Endothelial cell of umbilical vein (primary cell): Measurements from ENCODE around the gene SLC38A10. TPM values are rescaled to one million over a fixed set of nuclear protein-coding genes. Genes with fewer than 3 reads are reported as not detected.

Experiments used
- BruUV-seq: library from RNA; stranded (reverse); fragments of 400-500 nt; replicated peaks from 2 replicates; lab custom pipeline; 2021; lab: Mats Ljungman, UMichigan
- CTCF ChIA-PET: fragments of 300-600, 350-600 bp; sonication (Branson Sonifier 250); formaldehyde crosslinking; loops from one replicate; lab custom pipeline; 2021; ENCODE audit warnings: antibody characterized with exemption, inconsistent platforms; lab: Charles Lee
- POLR2A ChIA-PET: fragments of 300-600, 350-600 bp; sonication (Branson Sonifier 250); formaldehyde crosslinking; loops from one replicate; lab custom pipeline; 2021; ENCODE audit warnings: antibody characterized with exemption, inconsistent platforms; lab: Charles Lee
- DNase-seq: peaks from one replicate; pipeline ENCODE4 v3.0.0-alpha.2; 2011; ENCODE audit warnings: low read depth, low spot score
- FAIRE-seq: peaks from 2 replicates; lab custom pipeline; 2011; peaks lifted over from hg19 to GRCh38; lab: Jason Lieb, UNC
- H2AFZ ChIP-seq: 2 replicates; pipeline ENCODE4 v1.6.0; 2012; ENCODE audit warnings: low read depth, low read length, control low read depth, inconsistent platforms
- H3K27ac ChIP-seq: 2 replicates; pipeline ENCODE4 v1.5.1; 2011; ENCODE audit warnings: low read depth, mild to moderate bottlenecking, control low read depth, low read length, moderate library complexity; ENCODE audit not compliant: insufficient read depth
- H3K27me3 ChIP-seq, 2 experiments: 2 replicates each; pipeline versions ENCODE4 v1.6.0 to v1.6.1; 2011; ENCODE audit warnings: low read length in 2 of 2, mixed read lengths in 1 of 2; ENCODE audit not compliant: control insufficient read depth in 2 of 2, insufficient read depth in 2 of 2
- H3K36me3 ChIP-seq, 2 experiments: 2 replicates in 1 of 2; 3 replicates in 1 of 2; pipeline ENCODE4 v1.5.1; 2011; ENCODE audit warnings: low read length in 2 of 2, mild to moderate bottlenecking in 1 of 2, moderate library complexity in 1 of 2; ENCODE audit not compliant: control insufficient read depth in 2 of 2, insufficient read depth in 2 of 2; ENCODE audit errors: extremely low read depth in 1 of 2
- H3K4me1 ChIP-seq: 3 replicates; pipeline ENCODE4 v1.5.1; 2011; ENCODE audit warnings: mild to moderate bottlenecking, low read length; ENCODE audit not compliant: control insufficient read depth, insufficient read depth; ENCODE audit errors: extremely low read depth
- H3K4me2 ChIP-seq: 2 replicates; pipeline ENCODE4 v1.6.1; 2011; ENCODE audit warnings: low read length, control low read depth, mixed read lengths; ENCODE audit not compliant: insufficient read depth
- H3K4me3 ChIP-seq, 3 experiments: fragments of 200-600 bp in 1 of 3; sonication (generic), shearing (Covaris generic) in 1 of 3; replicated peaks in 1 of 3; 2 replicates each; pipeline ENCODE4 v1.5.1; 2011 to 2016; ENCODE audit warnings: control low read depth in 3 of 3, low read length in 3 of 3, mild to moderate bottlenecking in 2 of 3, inconsistent platforms in 1 of 3, low read depth in 1 of 3, moderate library complexity in 1 of 3; ENCODE audit not compliant: insufficient read depth in 1 of 3
- H3K79me2 ChIP-seq: 2 replicates; pipeline ENCODE4 v1.6.0; 2012; ENCODE audit warnings: low read length, inconsistent platforms; ENCODE audit not compliant: control insufficient read depth, insufficient read depth
- H3K9ac ChIP-seq: replicated peaks from 2 replicates; pipeline ENCODE3; 2011; ENCODE audit warnings: low read length, control low read depth; ENCODE audit not compliant: insufficient read depth; ENCODE audit errors: extremely low read depth
- H3K9me1 ChIP-seq: replicated peaks from 3 replicates; pipeline ENCODE4 v1.6.0; 2011; ENCODE audit warnings: mild to moderate bottlenecking, low read length; ENCODE audit not compliant: control insufficient read depth, insufficient read depth; ENCODE audit errors: extremely low read depth
- H3K9me3 ChIP-seq: replicated peaks from 2 replicates; pipeline ENCODE4 v1.5.1; 2012; ENCODE audit warnings: low read length, inconsistent platforms; ENCODE audit not compliant: control insufficient read depth, insufficient read depth
- H4K20me1 ChIP-seq: replicated peaks from 2 replicates; pipeline ENCODE3; 2011; ENCODE audit warnings: mild to moderate bottlenecking, low read length; ENCODE audit not compliant: control insufficient read depth, insufficient read depth; ENCODE audit errors: extremely low read depth
- EZH2 ChIP-seq: IDR thresholded peaks from 2 replicates; pipeline ENCODE4 v1.6.1; 2012; ENCODE audit warnings: borderline replicate concordance, low read depth, mild to moderate bottlenecking, moderate library complexity, low read length, inconsistent platforms; ENCODE audit not compliant: severe bottlenecking
- FOS ChIP-seq: IDR thresholded peaks from 2 replicates; pipeline ENCODE4 v1.6.1; 2011; ENCODE audit warnings: mild to moderate bottlenecking, low read length, moderate library complexity, borderline replicate concordance; ENCODE audit not compliant: insufficient read depth
- GATA2 ChIP-seq: IDR thresholded peaks from 2 replicates; pipeline ENCODE4 v1.7.0; 2011; ENCODE audit warnings: low read depth, mild to moderate bottlenecking, moderate library complexity, mixed read lengths, low read length; ENCODE audit not compliant: insufficient read length, insufficient read depth
- JUN ChIP-seq: IDR thresholded peaks from 2 replicates; pipeline ENCODE4 v1.6.1; 2011; ENCODE audit warnings: borderline replicate concordance, low read depth; ENCODE audit not compliant: insufficient read length, insufficient read depth
- MAX ChIP-seq: IDR thresholded peaks from 2 replicates; pipeline ENCODE4 v1.6.1; 2011; ENCODE audit not compliant: insufficient read depth, insufficient read length
- MYC ChIP-seq: IDR thresholded peaks from one replicate; pipeline ENCODE4 v1.6.1; 2011; ENCODE audit warnings: mild to moderate bottlenecking, low read depth, low read length
- POLR2A ChIP-seq: IDR thresholded peaks from 2 replicates; pipeline ENCODE4 v1.6.1; 2012; ENCODE audit warnings: low read depth, mild to moderate bottlenecking, control low read depth, low read length
- POLR2AphosphoS5 ChIP-seq: IDR thresholded peaks from 2 replicates; pipeline ENCODE4 v1.6.1; 2012; ENCODE audit warnings: low read depth, mild to moderate bottlenecking, control low read depth, low read length, moderate library complexity; ENCODE audit not compliant: insufficient read depth
- dilution Hi-C: fragments of 300-500 bp; cut with MboI; formaldehyde crosslinking; loops from one replicate; pipeline ENCODE4 v1.15.0; 2019; ENCODE audit warnings: low sequenced_read_pairs; ENCODE audit not compliant: extremely low pct_ligation_motif_present
- intact Hi-C: fragments of 100-400 bp; cut with micrococcal nuclease; formaldehyde crosslinking; loops from one replicate; pipeline ENCODE4 v1.10.0; 2022
- polyA plus RNA-seq, 4 experiments: library from polyadenylated mRNA; depleted of rRNA in 3 of 4; stranded (reverse) in 3 of 4; unstranded in 1 of 4; fragments of >200 nt; gene quantifications; 2 replicates each; pipeline versions ENCODE4 v1.2.1 to v1.2.3, GENCODE V29; 2011 to 2012; ENCODE audit warnings: missing spikeins in 1 of 4
- total RNA-seq: library from RNA; stranded (reverse); gene quantifications from 2 replicates; pipeline ENCODE4 v1.2.3, GENCODE V29; 2021
- TF ChIP-seq, protein P1 (sequence below), 2 donors: IDR thresholded peaks; 1 replicate in 1 of 2; 2 replicates in 1 of 2; pipeline ENCODE4 v1.5.1; 2011; ENCODE audit warnings: low read length in 2 of 2, mild to moderate bottlenecking in 2 of 2, moderate library complexity in 2 of 2, control low read depth in 1 of 2, inconsistent platforms in 1 of 2, low read depth in 1 of 2; ENCODE audit not compliant: insufficient read depth in 1 of 2; ENCODE audit errors: extremely low read depth in 1 of 2

SLC38A10 gene
- total and polyA plus RNA-seq, 2 donors (not counting 3 experiments of a cell fraction or from before 2014, with no cell fraction given) = 72.7 to 113 TPM

DNA sequence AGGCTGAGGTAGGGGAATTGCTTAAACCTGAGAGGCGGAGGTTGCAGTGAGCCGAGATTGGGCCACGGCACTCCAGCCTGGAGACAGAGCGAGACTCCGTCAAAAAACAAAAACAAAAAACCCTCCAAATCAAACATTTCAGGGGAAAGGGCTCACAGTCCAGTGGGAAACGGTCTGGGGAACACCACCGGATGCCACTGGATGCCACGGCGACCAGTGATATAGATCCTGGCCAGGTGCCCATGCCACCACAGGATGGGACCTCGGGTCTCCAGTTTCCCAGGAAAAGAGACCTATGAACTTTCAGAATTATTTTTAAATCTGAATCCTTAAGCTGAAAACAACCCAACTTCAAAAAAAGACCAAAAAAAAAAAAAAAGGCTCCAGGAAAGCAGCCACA lies 84.6 kb downstream of the SLC38A10 start:
- Histone ChIP-seq H3K9ac (no peak overlapping the region), H3K79me2 (no peaks in the 10 kb centered on the region), H3K9me1 (no peaks in the 10 kb centered on the region), H3K27ac (no peak overlapping the region), H3K9me3 (no peaks in the 10 kb centered on the region), H3K4me3 (no peak overlapping the region), H2AFZ (no peak overlapping the region), H3K4me1 (peaks cover 6% of the 10 kb centered on the region), H3K4me2 (peak overlapping the region; percentile 21), H3K36me3 (peaks cover 0 to 4% of the 10 kb centered on the region in 2 experiments), H3K27me3 (no peaks in the 10 kb centered on the region), H4K20me1 (no peaks in the 10 kb centered on the region)
- intact Hi-C loops (no loop called here), dilution Hi-C loops (no loop called here)
- FAIRE-seq (peak; percentile 68), DNase-seq (peak; percentile 55)
- POLR2A ChIA-PET = no interaction called here
- BruUV-seq = no TSS peak
- CTCF ChIA-PET = interaction anchor here (1.0 kb wide), 2 partner anchors 10 to 68 kb away, joined by 4 to 5 read pairs; no protein-coding TSS in a partner anchor
- no peak for TF ChIP-seq MAX
- no peak for TF ChIP-seq POLR2A
- TF ChIP-seq GATA2 = no peak
- TF ChIP-seq EZH2 = no peak
- TF ChIP-seq, protein P1, sequence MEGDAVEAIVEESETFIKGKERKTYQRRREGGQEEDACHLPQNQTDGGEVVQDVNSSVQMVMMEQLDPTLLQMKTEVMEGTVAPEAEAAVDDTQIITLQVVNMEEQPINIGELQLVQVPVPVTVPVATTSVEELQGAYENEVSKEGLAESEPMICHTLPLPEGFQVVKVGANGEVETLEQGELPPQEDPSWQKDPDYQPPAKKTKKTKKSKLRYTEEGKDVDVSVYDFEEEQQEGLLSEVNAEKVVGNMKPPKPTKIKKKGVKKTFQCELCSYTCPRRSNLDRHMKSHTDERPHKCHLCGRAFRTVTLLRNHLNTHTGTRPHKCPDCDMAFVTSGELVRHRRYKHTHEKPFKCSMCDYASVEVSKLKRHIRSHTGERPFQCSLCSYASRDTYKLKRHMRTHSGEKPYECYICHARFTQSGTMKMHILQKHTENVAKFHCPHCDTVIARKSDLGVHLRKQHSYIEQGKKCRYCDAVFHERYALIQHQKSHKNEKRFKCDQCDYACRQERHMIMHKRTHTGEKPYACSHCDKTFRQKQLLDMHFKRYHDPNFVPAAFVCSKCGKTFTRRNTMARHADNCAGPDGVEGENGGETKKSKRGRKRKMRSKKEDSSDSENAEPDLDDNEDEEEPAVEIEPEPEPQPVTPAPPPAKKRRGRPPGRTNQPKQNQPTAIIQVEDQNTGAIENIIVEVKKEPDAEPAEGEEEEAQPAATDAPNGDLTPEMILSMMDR (IDR thresholded peaks at IDR 0.05; ENCODE audit: extremely low read depth in 1 of 2, insufficient read depth in 1 of 2, low read depth in 1 of 2, low read length in 2 of 2) = no peak
- TF ChIP-seq POLR2AphosphoS5 = no peak
- TF ChIP-seq MYC = no peak
- TF ChIP-seq JUN = no peak
- TF ChIP-seq FOS = no peak
